SIG-M5 treated with dmso at 0.1 percent for 504 hours (cell line): ENCODE measurements around the gene CST9.
"Not testable (repeated sequence)": the region's sequence is repeated elsewhere in the genome, so short reads cannot be mapped to it uniquely, and the experiment has no call there.

Experiments
- DNase-seq: peaks from one replicate; lab custom pipeline; 2025; ENCODE audit not compliant: unreplicated experiment; lab: John Stamatoyannopoulos, UW

CST9 gene

GRCh38 chr20:23624324-23624691, 18.6 kb upstream of the CST9 start:
- DNase-seq = no peak

DNA sequence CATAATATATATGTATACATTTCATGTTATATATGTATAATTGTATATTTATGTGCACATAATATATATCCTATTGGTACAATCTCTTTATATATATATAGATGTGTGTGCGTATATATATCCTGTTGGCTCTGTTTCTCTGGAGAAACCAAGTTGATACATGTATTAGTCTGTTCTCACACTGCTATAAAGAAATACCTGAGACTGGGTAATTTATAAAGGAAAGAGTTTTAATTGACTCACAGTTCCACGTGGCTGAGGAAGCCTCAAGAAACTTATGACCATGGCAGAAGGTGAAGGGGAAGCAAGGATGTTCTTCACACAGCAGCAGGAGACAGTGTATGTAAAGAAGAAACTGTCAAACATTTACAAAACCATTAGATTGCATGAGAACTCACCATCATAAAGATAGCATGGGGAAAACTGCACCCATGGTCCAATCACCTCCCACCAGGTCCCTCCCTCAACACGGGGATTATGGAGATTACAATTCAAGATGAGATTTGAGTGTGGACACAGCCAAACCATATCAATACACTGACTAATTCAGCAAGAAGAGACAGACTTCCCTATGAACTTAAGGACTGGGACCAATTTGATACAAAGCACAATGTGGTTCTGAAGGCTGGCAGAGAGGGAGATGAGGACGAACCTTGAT, 18.1 kb upstream of the CST9 start:
- no peak for DNase-seq

GRCh38 chr20:23622839-23623343, 17.2 kb upstream of the CST9 start:
- DNase-seq = no peak

GRCh38 chr20:23622401-23622800, 16.7 kb upstream of the CST9 start:
- DNase-seq = not testable (repeated sequence)

GRCh38 chr20:23620670-23621386, 15.1 kb upstream of the CST9 start:
- not testable (repeated sequence) for DNase-seq

DNA sequence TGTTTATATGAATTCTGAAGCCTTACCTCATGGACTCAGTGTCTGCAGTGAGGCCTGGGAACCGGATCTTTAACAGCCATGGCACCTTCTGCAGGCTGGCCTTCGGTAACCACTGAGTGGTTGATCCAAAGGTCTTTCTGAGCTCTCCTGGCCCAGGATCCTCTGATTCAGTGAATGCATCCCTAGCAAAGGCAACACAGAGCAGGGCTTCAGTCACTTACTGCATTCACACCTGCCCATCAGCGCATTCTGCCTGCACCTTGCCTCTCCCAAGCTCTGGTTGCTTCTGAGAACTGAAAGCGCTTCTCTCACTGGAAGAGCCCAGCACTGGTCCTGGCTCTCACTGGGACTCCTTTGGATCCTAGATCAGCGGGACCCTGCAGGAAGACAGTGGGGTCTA, 8.4 kb upstream of the CST9 start:
- no peak for DNase-seq

GRCh38 chr20:23613676-23614075, 8.0 kb upstream of the CST9 start:
- no peak for DNase-seq

DNA sequence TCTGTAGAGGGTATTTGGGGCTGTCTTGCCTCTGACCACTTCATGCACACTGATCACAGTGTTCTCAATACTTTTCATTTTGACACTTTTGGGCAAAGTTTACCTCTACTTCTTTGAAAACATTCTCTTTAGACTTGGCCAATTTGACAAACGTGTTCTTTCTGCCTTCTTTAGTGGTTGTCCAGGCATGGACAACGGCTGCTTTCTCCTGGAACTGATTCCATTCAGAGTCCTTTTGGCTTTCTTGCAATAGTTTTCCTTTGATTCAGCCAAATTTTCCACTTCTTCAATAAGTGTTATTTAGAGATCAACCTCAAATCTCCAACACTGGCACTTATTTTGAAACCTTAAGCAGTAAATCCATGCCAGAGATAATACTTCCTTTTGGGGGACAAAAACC, 6.7 kb upstream of the CST9 start:
- DNase-seq = no peak

DNA sequence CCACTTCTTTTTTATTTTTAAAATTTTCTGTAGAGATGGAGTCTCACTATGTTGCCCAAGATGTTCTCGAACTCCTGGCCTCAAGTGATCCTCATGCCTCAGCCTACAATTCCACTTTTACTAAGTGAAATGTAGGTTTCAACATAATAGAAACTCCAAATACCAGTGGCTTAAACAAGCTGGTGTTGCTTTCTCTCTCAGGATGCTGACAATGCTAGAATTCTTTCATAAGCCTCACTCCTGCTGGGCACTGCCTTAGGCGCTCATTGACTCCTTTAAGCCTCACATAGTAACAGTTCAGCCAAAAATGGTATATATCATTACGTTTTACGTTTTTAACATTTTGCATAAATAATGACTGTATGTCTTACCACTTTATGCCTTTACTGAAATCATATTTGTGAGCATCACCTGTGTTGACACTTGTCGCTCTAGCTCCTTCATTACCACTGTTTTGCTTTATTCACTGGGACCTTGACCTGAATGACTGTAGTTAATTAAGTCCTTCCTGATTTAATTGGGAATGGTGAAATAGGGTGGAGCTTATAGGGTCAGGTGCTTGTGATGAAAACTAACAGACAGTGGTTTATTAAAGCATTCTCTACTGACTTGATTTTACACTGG, 3.9 kb upstream of the CST9 start:
- DNase-seq = no peak

DNA sequence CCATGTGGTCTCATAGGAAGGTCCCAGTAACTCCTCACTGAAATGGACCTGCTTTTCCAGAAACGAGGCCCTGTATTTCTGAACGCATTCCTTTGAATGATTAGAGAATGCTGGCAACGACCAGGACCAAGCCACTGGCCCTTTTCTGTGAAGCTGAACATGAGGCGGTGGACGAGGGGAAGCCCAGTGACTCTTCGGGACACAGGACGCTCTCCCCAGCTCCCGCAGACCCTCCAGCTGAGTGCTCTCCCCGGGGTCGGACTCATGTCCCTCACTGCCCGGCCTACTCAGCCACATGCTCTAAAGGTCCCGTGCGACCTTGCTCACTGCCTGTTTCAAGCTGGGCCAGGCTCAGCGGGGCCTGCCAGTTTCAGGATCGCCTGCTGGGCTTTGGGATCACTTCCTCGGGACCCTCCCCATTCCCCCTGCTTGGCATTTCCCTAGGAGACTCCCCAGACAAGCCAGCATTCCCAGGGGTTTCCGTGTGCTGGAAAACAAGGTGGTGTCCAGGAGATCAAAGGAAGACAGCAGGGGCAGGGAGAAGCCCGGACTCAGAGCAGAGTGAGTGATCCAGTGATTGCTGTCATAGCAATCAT, 2.6 kb upstream of the CST9 start:
- no peak for DNase-seq

DNA sequence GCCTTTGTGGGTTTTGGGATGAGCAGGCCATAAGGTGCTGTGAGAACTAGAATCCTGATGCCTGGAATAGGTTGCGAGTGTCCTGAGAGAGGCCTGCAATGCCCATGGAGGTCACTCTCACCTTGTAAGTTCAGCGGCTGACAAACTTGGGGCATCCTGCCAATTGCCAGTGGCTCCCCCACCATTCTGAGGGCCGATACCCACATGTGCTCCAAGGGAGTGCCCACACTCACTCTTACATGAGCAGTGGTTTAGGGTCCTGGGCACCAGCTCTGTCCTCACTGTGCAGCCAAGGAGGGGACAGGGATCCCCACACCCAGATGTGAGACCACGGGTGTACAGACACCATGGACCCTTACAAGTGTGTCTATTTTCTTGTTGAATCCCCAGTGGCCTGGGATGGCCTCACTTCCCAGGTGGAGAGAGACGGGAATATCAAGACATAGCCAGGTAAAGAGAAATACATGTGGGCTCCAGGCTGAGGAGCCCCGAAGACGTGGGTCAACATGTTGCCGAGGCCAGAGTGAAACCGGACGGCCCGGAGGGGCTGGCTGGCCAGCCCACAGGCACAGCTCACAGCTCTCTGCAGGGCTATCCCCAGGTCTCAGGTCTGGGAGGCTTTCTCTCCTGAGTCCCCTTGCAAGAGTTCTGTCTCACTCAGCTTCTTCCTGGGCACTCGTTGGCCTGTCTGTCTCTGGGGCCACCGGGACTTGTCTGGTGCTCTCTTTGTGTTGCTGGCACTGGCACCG, 2.0 kb upstream of the CST9 start:
- no peak for DNase-seq

- DNase-seq = peak; percentile 69
Measured at GRCh38 chr20:23606652-23607049, 934 bp upstream of the CST9 start.

- DNase-seq = no peak
Measured at GRCh38 chr20:23604306-23604705, 1.4 kb downstream of the CST9 start.

GRCh38 chr20:23603321-23603720, 2.4 kb downstream of the CST9 start:
- no peak for DNase-seq

DNA sequence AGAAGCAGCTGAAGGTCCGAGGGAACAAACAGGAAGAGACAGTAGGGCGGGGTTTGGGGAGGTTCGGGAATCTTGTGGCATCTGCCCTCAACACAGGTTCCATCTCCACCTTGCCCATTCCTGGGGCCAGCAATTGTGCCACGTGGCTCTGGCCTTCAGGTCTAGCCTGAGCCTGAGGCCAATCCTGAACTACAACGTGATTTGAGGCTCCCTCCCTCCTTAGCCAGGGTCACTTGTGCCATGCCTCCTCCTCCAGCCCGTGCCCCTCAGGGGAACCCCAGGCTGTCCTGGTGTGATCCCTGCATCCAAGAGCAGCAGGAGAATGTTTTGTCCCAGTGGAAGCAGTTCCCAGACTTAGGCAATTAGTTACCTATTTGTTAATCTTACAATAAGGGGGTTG, 3.0 kb downstream of the CST9 start:
- no peak for DNase-seq

GRCh38 chr20:23602241-23602640, 3.5 kb downstream of the CST9 start:
- peak; percentile 10 for DNase-seq

DNA sequence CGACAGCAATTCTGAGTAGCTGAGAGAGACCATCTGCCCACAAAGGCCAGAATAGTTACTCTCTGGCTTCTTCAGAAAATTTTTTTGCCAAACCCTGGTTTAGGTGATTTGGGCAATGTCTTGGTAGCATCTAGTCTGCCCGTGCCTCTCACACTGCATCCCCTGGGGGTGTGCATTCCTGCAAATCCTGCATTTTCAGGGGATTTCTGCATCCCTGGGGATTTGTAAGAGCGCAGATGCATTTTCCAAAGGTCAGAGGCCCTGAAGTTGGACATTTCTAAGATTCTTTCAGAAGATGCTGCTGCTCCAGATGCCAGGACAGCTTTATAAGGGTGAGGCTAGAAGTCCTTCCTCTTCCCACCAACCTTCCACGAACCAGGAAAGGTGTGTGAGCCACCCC, 4.0 kb downstream of the CST9 start:
- DNase-seq = no peak

DNA sequence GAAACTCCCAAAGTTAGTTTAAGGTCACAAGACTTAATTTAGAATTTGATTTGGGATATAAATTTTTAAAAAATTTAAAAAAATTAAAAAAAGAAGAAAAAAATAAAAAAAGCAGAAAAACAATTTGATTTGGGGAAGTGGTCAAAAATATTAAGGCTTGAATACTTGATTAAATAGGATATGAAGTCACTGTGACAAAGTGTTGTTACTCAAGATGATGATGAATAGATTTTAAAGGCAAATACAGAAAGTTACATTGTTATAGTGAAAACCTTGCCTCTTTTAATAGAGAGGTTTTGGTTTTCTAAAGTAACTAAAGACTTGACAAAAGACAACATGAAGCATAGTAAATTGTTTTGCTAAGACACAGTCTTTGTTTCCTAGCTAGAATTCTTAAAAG, 7.2 kb downstream of the CST9 start:
- no peak for DNase-seq

- DNase-seq = peak; percentile 32
Measured at GRCh38 chr20:23596579-23597250, 9.0 kb downstream of the CST9 start.

GRCh38 chr20:23595941-23596340, 9.8 kb downstream of the CST9 start:
- DNase-seq = no peak
